Activated naive CD4-positive, alpha-beta T cell treated with anti-CD3 and anti-CD28 coated beads, Interleukin-2, amount 50 U/mL, for 16 hours (primary cell): ENCODE data around the gene TEP1.

ENCODE experiments used
- DNase-seq: peaks from one replicate; pipeline ENCODE4 v3.0.0-alpha.2; 2020

Gene TEP1

DNA sequence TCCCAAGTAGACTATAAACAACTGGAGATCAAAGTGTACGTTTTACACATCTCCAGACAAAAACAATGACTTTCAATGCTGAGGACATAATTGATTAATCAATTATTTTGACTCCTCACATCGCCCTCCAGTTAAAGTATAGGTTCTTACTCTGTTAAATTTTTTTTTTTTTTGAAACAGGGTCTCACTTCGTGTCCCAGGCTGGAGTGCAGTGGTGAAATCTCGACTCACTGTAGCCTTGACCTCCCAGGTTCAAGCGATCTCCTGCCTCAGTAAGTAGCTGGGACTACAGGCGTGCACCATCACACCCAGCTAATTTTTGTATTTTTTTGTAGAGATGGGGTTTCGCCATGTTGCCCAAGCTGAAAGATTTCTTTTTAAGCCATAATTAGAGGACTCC, 79.3 kb downstream of the TEP1 start:
- DNase-seq = no peak

DNA sequence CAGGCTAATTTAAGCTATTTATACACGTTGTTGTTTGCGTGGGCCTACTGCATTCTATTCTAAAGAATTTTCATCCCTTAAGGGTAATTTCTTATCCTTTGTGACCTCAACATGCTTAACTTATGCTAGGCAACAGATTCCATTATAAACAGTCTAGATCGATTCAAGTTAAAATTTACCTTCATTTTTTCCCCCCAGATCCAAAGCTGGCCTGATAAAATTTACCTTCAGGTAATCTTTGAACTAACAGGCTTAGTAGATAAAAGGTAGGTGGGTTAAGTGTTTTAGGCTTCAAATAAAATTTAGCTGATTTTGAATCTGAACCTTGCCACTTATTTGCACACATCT, 79.8 kb downstream of the TEP1 start:
- no peak for DNase-seq

DNA sequence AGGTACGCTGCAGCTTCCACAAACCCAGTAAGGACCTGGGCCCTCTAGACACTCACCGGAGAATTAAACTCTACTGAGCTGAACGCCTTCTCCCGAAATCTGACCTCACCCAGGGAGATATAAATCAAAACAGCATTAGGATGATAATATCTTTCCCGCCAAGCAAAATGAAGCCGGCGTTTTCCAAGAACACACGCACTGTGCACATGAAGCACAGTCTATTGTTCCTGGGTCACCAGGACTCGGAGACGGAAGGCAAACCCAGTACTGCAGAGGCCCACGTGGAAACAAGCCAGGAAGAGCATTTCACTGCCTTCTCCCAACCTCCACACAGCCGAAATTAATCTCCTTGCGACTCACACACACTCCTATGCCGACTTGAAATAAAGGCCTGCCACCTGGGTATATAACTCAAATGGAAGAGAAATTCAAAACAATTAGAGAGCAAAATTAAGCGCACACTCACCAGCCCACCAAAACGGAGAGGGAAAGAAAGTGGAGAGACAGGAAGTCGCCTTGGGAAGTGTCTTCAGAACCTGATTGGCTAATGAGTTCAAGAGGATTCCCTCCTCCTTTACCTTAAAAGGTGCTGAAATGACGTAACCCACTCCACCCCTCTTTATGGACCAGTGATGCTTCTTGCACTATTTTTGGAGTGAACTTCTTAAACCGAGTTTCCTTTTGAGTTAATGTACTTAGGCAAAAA, 80.4 kb downstream of the TEP1 start, which contains the start of gene CCNB1IP1:
Gene CCNB1IP1 (minus strand): TSS at position 492 of the 706 bp plus-strand sequence. CDS start 16,756 bp downstream, outside the sequence.
- peak; percentile 24 for DNase-seq

DNA sequence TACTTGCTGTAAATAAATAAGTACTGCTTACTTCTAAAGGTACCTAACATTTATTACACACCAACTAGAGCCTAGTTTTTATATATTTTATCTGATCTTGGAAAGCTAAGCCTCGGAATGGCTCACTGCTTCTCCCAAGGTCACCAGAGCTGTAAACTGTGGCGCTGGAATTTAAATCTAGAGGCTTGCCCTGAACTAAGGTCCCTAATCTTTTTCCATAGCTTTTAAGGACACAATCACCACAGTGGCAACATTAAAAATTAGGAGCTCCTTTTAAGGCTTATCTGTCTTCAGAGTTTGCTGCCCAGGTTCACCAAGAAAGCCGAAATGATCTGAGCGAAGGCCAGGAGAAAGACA, 80.9 kb downstream of the TEP1 start:
- DNase-seq = no peak

DNA sequence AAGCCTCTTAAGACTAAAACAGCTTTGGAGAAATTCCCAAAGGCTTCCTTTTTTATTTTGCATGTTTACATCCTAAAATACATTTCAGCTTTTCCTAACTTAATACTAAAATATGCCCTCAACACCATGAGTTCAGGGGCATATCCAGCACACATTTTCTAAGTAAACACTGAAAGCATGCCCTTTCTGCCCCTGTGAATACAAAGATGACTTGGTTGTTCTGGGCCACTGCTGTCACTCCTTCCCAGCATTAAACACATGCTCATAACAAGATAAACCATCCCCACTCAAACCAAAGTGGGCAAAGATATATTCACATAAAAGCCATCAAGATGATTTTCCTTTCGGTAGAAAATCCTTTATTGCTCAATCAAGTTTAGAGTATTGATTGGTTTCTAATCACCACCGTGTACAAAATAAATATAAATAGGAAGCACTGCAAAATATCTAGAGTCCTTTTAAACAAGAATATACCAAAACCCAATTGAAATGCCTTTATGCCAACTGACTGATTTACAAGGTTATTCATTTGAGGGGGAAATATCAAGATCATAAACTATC, 82.2 kb downstream of the TEP1 start:
- DNase-seq = no peak

DNA sequence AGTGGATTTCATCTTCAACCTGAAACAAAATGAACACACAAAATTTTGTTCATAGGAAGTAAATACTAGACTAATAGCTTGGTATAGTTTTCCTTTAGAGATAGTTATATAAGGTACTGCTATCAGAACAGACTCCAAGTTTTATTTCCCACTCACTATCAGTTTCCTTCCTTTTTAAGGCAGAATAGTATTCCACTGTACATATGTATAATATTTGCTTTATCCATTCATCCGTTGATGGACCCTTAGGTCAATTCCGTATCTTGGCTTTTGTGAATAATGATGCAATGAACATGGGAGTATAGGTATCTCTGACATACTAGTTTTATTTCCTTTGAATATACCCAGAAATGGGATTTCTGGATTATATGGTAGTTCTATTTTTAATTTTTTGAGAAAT, 83.9 kb downstream of the TEP1 start:
- DNase-seq = no peak

DNA sequence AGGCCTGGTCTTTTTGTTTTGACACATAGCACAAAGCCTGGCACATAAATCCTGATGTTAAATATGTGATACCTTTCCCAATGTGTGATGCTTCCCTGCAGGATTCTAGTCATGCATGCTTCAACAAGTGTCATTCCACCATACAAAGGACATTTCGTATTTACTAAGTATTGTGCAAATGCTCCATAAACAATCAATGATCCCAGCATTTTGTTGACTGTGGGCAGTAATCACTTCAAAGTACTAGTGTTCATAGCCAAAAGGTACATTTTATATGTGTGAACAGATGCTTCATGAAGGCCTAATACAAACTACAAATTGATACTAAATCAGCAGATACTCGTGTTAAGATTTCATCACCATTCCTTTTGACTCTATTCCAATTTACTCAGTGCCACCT, 84.6 kb downstream of the TEP1 start:
- DNase-seq = no peak

DNA sequence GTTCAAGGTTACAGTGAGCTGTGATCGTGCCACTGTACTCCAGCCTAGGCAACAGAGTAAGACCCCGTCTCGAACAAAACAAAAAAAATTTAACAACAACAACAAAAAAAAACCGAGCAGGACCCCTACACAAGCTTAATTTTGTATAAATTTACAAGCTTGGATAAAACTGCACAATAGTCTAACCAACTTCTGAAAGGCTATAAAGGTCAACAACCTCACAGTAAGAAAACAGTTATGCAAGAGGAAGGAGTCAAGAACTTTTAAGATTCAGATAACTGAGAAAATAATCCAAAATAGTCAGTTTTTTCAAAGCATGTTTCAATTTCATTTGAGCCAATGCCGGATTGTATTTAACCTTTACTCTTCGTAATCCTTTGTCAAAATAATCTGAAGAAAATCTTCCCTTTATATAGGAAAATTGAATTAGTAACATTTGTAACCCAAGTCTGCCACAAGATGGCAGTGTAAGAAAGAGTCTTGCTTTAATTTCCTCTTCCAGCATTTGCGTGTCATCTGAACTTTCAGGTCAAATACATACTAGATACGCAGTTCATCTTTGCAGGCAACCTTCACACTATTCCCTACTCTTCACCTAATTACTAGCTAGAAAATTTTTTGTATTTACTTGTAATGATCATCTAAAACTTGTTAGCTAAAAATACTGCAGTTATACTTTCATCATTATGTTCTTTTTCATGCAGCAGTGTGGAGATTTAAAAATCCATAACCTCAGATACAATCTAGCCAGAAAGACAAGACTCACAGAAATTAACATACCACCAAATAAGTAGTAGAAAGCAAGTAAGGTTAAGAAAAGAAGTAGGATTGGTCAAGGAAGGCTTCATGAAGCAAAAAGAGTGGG, 86.1 kb downstream of the TEP1 start:
- DNase-seq = no peak

DNA sequence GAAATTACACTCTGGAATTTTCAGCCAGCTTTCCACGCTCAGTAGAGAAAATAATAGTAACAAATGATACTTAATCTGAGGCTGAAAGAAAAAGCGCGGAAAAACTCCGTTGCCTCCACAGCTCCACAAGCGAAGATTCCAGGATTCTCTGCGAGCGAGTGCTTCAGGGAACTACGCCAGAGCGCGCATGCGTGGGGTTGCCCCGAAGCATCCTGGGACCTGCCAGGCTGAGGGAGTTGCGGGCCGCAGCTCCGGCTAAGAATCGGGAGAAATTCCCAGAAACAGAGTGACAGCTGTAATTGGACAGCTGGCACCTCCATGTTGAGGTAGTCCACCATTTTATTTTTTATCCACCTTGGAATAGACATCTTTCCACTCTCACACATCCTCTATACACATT, 95.6 kb downstream of the TEP1 start:
- DNase-seq = no peak
